Fibroblast of lung (primary cell): Measurements from ENCODE around the gene GEN1.

ENCODE experiments used
- EZH2 ChIP-seq: IDR thresholded peaks from 2 replicates; pipeline ENCODE4 v1.5.1; 2012; ENCODE audit warnings: low read length, control low read depth, mild to moderate bottlenecking; ENCODE audit errors: missing control alignments
- TF ChIP-seq, protein P1 (sequence below), 2 donors: IDR thresholded peaks in 1 of 2; conservative IDR thresholded peaks in 1 of 2; 1 replicate in 1 of 2; 2 replicates in 1 of 2; pipeline ENCODE4 v1.5.1; 2011 to 2012; ENCODE audit warnings: low read length in 2 of 2, control low read depth in 1 of 2, inconsistent platforms in 1 of 2, low read depth in 1 of 2, mild to moderate bottlenecking in 1 of 2

DNA sequence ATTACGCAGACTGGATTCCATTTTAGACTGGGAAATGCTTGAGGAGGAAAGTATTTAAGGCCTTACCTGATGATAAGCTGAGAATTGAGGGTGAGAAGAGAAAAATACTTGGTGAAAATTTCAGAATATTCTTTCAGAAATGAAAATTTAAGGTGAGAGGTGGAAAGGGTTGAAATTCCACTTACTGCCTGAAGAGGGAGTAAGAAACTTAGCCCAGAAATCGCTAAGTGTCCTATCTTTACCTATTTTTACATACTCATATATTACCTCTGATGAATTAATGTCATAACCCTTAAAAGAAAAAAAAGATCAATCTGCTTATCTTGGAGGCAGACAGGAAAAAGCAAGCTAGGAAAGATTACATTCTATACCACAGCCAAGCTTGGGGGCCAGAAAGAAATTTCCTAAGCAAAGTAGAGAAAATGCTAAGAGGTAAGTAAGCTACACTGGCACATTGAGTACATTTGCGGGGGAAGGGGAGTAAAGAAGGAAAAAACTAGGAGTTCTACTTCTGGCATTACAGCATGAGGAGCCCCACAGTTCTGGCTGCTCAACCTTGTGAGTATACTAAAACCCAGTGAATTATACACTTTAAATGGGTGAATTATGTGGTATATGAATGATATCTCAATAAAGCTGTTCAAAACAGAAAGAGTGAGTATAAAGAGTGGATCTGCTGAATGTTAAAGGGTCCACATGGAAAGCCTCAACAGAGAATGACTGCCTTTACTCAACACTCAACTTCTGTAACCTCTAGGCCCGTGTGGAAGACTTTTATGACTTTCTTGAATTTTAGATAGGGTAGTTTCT lies 34.2 kb upstream of the GEN1 start:
- TF ChIP-seq, protein P1, sequence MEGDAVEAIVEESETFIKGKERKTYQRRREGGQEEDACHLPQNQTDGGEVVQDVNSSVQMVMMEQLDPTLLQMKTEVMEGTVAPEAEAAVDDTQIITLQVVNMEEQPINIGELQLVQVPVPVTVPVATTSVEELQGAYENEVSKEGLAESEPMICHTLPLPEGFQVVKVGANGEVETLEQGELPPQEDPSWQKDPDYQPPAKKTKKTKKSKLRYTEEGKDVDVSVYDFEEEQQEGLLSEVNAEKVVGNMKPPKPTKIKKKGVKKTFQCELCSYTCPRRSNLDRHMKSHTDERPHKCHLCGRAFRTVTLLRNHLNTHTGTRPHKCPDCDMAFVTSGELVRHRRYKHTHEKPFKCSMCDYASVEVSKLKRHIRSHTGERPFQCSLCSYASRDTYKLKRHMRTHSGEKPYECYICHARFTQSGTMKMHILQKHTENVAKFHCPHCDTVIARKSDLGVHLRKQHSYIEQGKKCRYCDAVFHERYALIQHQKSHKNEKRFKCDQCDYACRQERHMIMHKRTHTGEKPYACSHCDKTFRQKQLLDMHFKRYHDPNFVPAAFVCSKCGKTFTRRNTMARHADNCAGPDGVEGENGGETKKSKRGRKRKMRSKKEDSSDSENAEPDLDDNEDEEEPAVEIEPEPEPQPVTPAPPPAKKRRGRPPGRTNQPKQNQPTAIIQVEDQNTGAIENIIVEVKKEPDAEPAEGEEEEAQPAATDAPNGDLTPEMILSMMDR (conservative IDR thresholded peaks at IDR 0.05 in 1 of 2, IDR thresholded peaks at IDR 0.05 in 1 of 2; ENCODE audit: low read depth in 1 of 2, low read length in 2 of 2): peak; percentile 80 to 87
- no peak for TF ChIP-seq EZH2
